ENCODE data around the gene SEC31A.
"Not testable (repeated sequence)": the region's sequence is repeated elsewhere in the genome, so short reads cannot be mapped to it uniquely, and the experiment has no call there.

SEC31A gene

GRCh38 chr4:82898322-82899243 lies 7.6 kb upstream of the SEC31A start:
- DNase-seq (ENCODE audit: low spot score) = peak; percentile 31

- DNase-seq (ENCODE audit: low spot score) = no peak
These were observed 5.8 kb upstream of the SEC31A start for GRCh38 chr4:82896755-82897154.

- DNase-seq (ENCODE audit: low spot score) = no peak
These were observed 3.0 kb upstream of the SEC31A start for GRCh38 chr4:82893942-82894341.

- DNase-seq (ENCODE audit: low spot score) = no peak
These were observed 1.5 kb upstream of the SEC31A start for GRCh38 chr4:82892467-82892802.

- DNase-seq (ENCODE audit: low spot score) = no peak
These were observed 934 bp upstream of the SEC31A start for GRCh38 chr4:82891707-82892466.

GRCh38 chr4:82890528-82890900 lies 439 bp downstream of the SEC31A start:
- DNase-seq (ENCODE audit: low spot score) = no peak

- no peak for DNase-seq (ENCODE audit: low spot score)
These were observed 1.7 kb downstream of the SEC31A start for GRCh38 chr4:82889287-82889686.

GRCh38 chr4:82886147-82886942 lies 4.6 kb downstream of the SEC31A start:
- DNase-seq (ENCODE audit: low spot score) = no peak

- DNase-seq (ENCODE audit: low spot score) = no peak
These were observed 5.5 kb downstream of the SEC31A start for GRCh38 chr4:82885410-82885809.

GRCh38 chr4:82868572-82868971 lies 22.4 kb downstream of the SEC31A start:
- no peak for DNase-seq (ENCODE audit: low spot score)

- no peak for DNase-seq (ENCODE audit: low spot score)
These were observed 24.1 kb downstream of the SEC31A start for GRCh38 chr4:82866706-82867385.

- DNase-seq (ENCODE audit: low spot score) = not testable (repeated sequence)
These were observed 24.9 kb downstream of the SEC31A start for GRCh38 chr4:82866033-82866432.

- DNase-seq (ENCODE audit: low spot score) = peak; percentile 68
These were observed 25.4 kb downstream of the SEC31A start for GRCh38 chr4:82865592-82865991.

GRCh38 chr4:82864336-82864979 lies 26.5 kb downstream of the SEC31A start:
- DNase-seq (ENCODE audit: low spot score) = peak; percentile 3

GRCh38 chr4:82861529-82861928 lies 29.4 kb downstream of the SEC31A start:
- DNase-seq (ENCODE audit: low spot score) = no peak

GRCh38 chr4:82860487-82860886 lies 30.5 kb downstream of the SEC31A start:
- DNase-seq (ENCODE audit: low spot score) = not testable (repeated sequence)

- no peak for DNase-seq (ENCODE audit: low spot score)
These were observed 38.1 kb downstream of the SEC31A start for GRCh38 chr4:82852751-82853285.

GRCh38 chr4:82851885-82852750 lies 38.8 kb downstream of the SEC31A start:
- DNase-seq (ENCODE audit: low spot score) = peak; percentile 49

GRCh38 chr4:82851318-82851717 lies 39.6 kb downstream of the SEC31A start:
- no peak for DNase-seq (ENCODE audit: low spot score)

- no peak for DNase-seq (ENCODE audit: low spot score)
These were observed 40.3 kb downstream of the SEC31A start for GRCh38 chr4:82850684-82851083.
